Measurements from ENCODE around the gene MAB21L1.

MAB21L1 gene

GRCh38 chr13:35468195-35468594, 8.3 kb downstream of the MAB21L1 start:
- no peak overlapping the region for H2BK120ac ChIP-seq (ENCODE audit: low read depth, low read length)
- H3K4ac ChIP-seq (ENCODE audit: low read depth, low read length) = no peak overlapping the region
- H2BK5ac ChIP-seq (ENCODE audit: low read length) = no peak overlapping the region
- H3K27ac ChIP-seq (ENCODE audit: low read depth, low read length) = no peak overlapping the region
- H3K18ac ChIP-seq (ENCODE audit: low read length) = no peak overlapping the region
- H3K4me3 ChIP-seq (ENCODE audit: low read length) = no peak overlapping the region
- peaks cover 10% of the 10 kb centered on the region for H3K27me3 ChIP-seq (ENCODE audit: insufficient read depth, low read length, poor library complexity)
- no peaks in the 10 kb centered on the region for H3K79me1 ChIP-seq (ENCODE audit: low read length)
- H3K56ac ChIP-seq (ENCODE audit: low read length) = no peak overlapping the region
- H3K36me3 ChIP-seq (ENCODE audit: control insufficient read depth, insufficient read depth, low read length) = no peaks in the 10 kb centered on the region
- H3K79me2 ChIP-seq (ENCODE audit: control insufficient read depth, insufficient read depth, low read length) = no peaks in the 10 kb centered on the region
- H4K5ac ChIP-seq (ENCODE audit: low read length) = no peak overlapping the region
- H3K23ac ChIP-seq (ENCODE audit: low read length) = no peak overlapping the region
- no CpG with 5 or more reads among the region's 1 CpG for WGBS (ENCODE audit: extremely low coverage, insufficient coverage, low lambda C conversion rate)
- no peak overlapping the region for H4K8ac ChIP-seq (ENCODE audit: low read depth, low read length)
- H2BK15ac ChIP-seq (replicated peaks; ENCODE audit: low read depth) = no peak overlapping the region
- no peak overlapping the region for H3K4me2 ChIP-seq (ENCODE audit: low read length)
- no peak for DNase-seq
- H2AK5ac ChIP-seq (ENCODE audit: low read length) = no peak overlapping the region
- H3K9ac ChIP-seq (ENCODE audit: low read length) = no peak overlapping the region
- no peaks in the 10 kb centered on the region for H3K4me1 ChIP-seq (ENCODE audit: control insufficient read depth, low read depth, low read length)

DNA sequence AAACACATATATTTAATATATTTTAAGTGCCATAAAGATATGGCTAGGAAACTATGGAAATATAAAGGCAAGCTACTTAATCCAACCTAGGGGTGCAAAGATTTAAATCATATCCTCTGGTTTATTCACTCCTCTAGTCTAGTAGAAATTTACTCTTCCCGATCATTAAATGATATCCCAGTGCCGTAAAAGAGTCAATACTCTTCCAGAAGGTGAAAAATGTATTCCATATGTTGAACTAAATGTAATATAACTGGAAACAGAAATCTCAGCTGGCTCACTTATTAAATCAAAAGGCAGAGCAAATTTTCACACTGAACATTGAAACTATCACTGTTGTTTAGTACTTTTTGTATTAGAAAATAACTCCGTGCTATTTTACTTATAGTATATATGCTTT, 11.1 kb downstream of the MAB21L1 start:
- WGBS (ENCODE audit: extremely low coverage, insufficient coverage, low lambda C conversion rate) = no CpG with 5 or more reads among the region's 3 CpGs
- H3K4me1 ChIP-seq (ENCODE audit: control insufficient read depth, low read depth, low read length) = no peaks in the 10 kb centered on the region
- no peaks in the 10 kb centered on the region for H3K27me3 ChIP-seq (ENCODE audit: insufficient read depth, low read length, poor library complexity)
- no peak overlapping the region for H3K56ac ChIP-seq (ENCODE audit: low read length)
- no peak overlapping the region for H3K18ac ChIP-seq (ENCODE audit: low read length)
- H3K9ac ChIP-seq (ENCODE audit: low read length) = no peak overlapping the region
- H2BK120ac ChIP-seq (ENCODE audit: low read depth, low read length) = no peak overlapping the region
- no peaks in the 10 kb centered on the region for H3K79me2 ChIP-seq (ENCODE audit: control insufficient read depth, insufficient read depth, low read length)
- no peaks in the 10 kb centered on the region for H3K79me1 ChIP-seq (ENCODE audit: low read length)
- no peak overlapping the region for H3K4ac ChIP-seq (ENCODE audit: low read depth, low read length)
- no peak overlapping the region for H4K5ac ChIP-seq (ENCODE audit: low read length)
- H3K36me3 ChIP-seq (ENCODE audit: control insufficient read depth, insufficient read depth, low read length) = no peaks in the 10 kb centered on the region
- no peak overlapping the region for H4K8ac ChIP-seq (ENCODE audit: low read depth, low read length)
- H3K27ac ChIP-seq (ENCODE audit: low read depth, low read length) = no peak overlapping the region
- H2BK15ac ChIP-seq (replicated peaks; ENCODE audit: low read depth) = no peak overlapping the region
- no peak overlapping the region for H3K23ac ChIP-seq (ENCODE audit: low read length)
- no peak overlapping the region for H3K4me3 ChIP-seq (ENCODE audit: low read length)
- H2BK5ac ChIP-seq (ENCODE audit: low read length) = no peak overlapping the region
- H3K4me2 ChIP-seq (ENCODE audit: low read length) = no peak overlapping the region
- DNase-seq = no peak
- no peak overlapping the region for H2AK5ac ChIP-seq (ENCODE audit: low read length)

DNA sequence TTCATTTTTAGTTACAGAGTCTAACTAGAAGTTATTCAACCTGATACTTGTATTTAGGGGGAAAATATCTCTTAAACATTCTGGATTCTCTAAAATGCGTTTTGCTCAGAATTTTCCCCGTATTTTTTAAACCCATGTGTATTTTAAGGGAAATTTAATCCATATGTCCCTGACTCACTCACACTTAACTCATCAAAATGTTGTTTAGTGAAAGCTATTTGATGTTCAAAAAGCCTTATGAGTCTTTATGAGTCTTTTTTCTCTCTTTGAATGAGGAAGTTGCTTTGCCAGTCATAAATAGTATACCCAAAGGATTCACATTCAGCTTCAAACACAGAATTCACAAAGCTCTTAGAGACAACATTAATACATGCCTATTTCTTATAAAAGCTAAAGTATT, 16.4 kb downstream of the MAB21L1 start:
- Histone ChIP-seq H2AK5ac (ENCODE audit: low read length) (no peak overlapping the region), H3K4ac (ENCODE audit: low read depth, low read length) (no peak overlapping the region), H3K27ac (ENCODE audit: low read depth, low read length) (no peak overlapping the region), H3K9ac (ENCODE audit: low read length) (no peak overlapping the region), H4K8ac (ENCODE audit: low read depth, low read length) (no peak overlapping the region), H3K56ac (ENCODE audit: low read length) (no peak overlapping the region), H3K4me2 (ENCODE audit: low read length) (no peak overlapping the region), H3K27me3 (ENCODE audit: insufficient read depth, low read length, poor library complexity) (no peaks in the 10 kb centered on the region), H2BK120ac (ENCODE audit: low read depth, low read length) (no peak overlapping the region), H4K5ac (ENCODE audit: low read length) (no peak overlapping the region), H3K79me1 (ENCODE audit: low read length) (no peaks in the 10 kb centered on the region), H2BK15ac (replicated peaks; ENCODE audit: low read depth) (no peak overlapping the region), H2BK5ac (ENCODE audit: low read length) (no peak overlapping the region), H3K79me2 (ENCODE audit: control insufficient read depth, insufficient read depth, low read length) (no peaks in the 10 kb centered on the region), H3K23ac (ENCODE audit: low read length) (no peak overlapping the region), H3K4me3 (ENCODE audit: low read length) (no peak overlapping the region), H3K18ac (ENCODE audit: low read length) (no peak overlapping the region), H3K4me1 (ENCODE audit: control insufficient read depth, low read depth, low read length) (no peaks in the 10 kb centered on the region), H3K36me3 (ENCODE audit: control insufficient read depth, insufficient read depth, low read length) (no peaks in the 10 kb centered on the region)
- no peak for DNase-seq
- WGBS (ENCODE audit: extremely low coverage, insufficient coverage, low lambda C conversion rate) = no CpG with 5 or more reads among the region's 2 CpGs

- H2AK5ac ChIP-seq (ENCODE audit: low read length) = no peak overlapping the region
- H3K18ac ChIP-seq (ENCODE audit: low read length) = no peak overlapping the region
- DNase-seq = no peak
- H4K8ac ChIP-seq (ENCODE audit: low read depth, low read length) = no peak overlapping the region
- H3K79me2 ChIP-seq (ENCODE audit: control insufficient read depth, insufficient read depth, low read length) = no peaks in the 10 kb centered on the region
- no peak overlapping the region for H2BK5ac ChIP-seq (ENCODE audit: low read length)
- H3K27me3 ChIP-seq (ENCODE audit: insufficient read depth, low read length, poor library complexity) = no peaks in the 10 kb centered on the region
- H3K36me3 ChIP-seq (ENCODE audit: control insufficient read depth, insufficient read depth, low read length) = no peaks in the 10 kb centered on the region
- H3K9ac ChIP-seq (ENCODE audit: low read length) = no peak overlapping the region
- no peak overlapping the region for H3K27ac ChIP-seq (ENCODE audit: low read depth, low read length)
- no peaks in the 10 kb centered on the region for H3K79me1 ChIP-seq (ENCODE audit: low read length)
- no CpG with 5 or more reads among the region's 3 CpGs for WGBS (ENCODE audit: extremely low coverage, insufficient coverage, low lambda C conversion rate)
- H4K5ac ChIP-seq (ENCODE audit: low read length) = no peak overlapping the region
- no peak overlapping the region for H3K4me2 ChIP-seq (ENCODE audit: low read length)
- H3K4me1 ChIP-seq (ENCODE audit: control insufficient read depth, low read depth, low read length) = no peaks in the 10 kb centered on the region
- H2BK15ac ChIP-seq (replicated peaks; ENCODE audit: low read depth) = no peak overlapping the region
- H3K23ac ChIP-seq (ENCODE audit: low read length) = no peak overlapping the region
- no peak overlapping the region for H3K56ac ChIP-seq (ENCODE audit: low read length)
- no peak overlapping the region for H3K4me3 ChIP-seq (ENCODE audit: low read length)
- no peak overlapping the region for H3K4ac ChIP-seq (ENCODE audit: low read depth, low read length)
- no peak overlapping the region for H2BK120ac ChIP-seq (ENCODE audit: low read depth, low read length)
These were observed 19.2 kb downstream of the MAB21L1 start for GRCh38 chr13:35457258-35457657.

GRCh38 chr13:35455022-35455421, 21.5 kb downstream of the MAB21L1 start:
- H3K4me1 ChIP-seq (ENCODE audit: control insufficient read depth, low read depth, low read length) = no peaks in the 10 kb centered on the region
- no peak overlapping the region for H3K23ac ChIP-seq (ENCODE audit: low read length)
- no peak overlapping the region for H3K4me3 ChIP-seq (ENCODE audit: low read length)
- WGBS (ENCODE audit: extremely low coverage, insufficient coverage, low lambda C conversion rate) = no CpG with 5 or more reads among the region's 1 CpG
- no peak for DNase-seq
- no peak overlapping the region for H3K4ac ChIP-seq (ENCODE audit: low read depth, low read length)
- H3K18ac ChIP-seq (ENCODE audit: low read length) = no peak overlapping the region
- no peak overlapping the region for H3K27ac ChIP-seq (ENCODE audit: low read depth, low read length)
- H2BK5ac ChIP-seq (ENCODE audit: low read length) = no peak overlapping the region
- H3K4me2 ChIP-seq (ENCODE audit: low read length) = no peak overlapping the region
- H3K79me2 ChIP-seq (ENCODE audit: control insufficient read depth, insufficient read depth, low read length) = no peaks in the 10 kb centered on the region
- no peaks in the 10 kb centered on the region for H3K79me1 ChIP-seq (ENCODE audit: low read length)
- H3K27me3 ChIP-seq (ENCODE audit: insufficient read depth, low read length, poor library complexity) = no peaks in the 10 kb centered on the region
- no peak overlapping the region for H4K5ac ChIP-seq (ENCODE audit: low read length)
- no peak overlapping the region for H3K56ac ChIP-seq (ENCODE audit: low read length)
- no peak overlapping the region for H2BK120ac ChIP-seq (ENCODE audit: low read depth, low read length)
- no peak overlapping the region for H2AK5ac ChIP-seq (ENCODE audit: low read length)
- no peak overlapping the region for H3K9ac ChIP-seq (ENCODE audit: low read length)
- H3K36me3 ChIP-seq (ENCODE audit: control insufficient read depth, insufficient read depth, low read length) = no peaks in the 10 kb centered on the region
- H4K8ac ChIP-seq (ENCODE audit: low read depth, low read length) = no peak overlapping the region
- H2BK15ac ChIP-seq (replicated peaks; ENCODE audit: low read depth) = no peak overlapping the region

GRCh38 chr13:35449821-35450220, 26.7 kb downstream of the MAB21L1 start:
- Histone ChIP-seq H3K9ac (ENCODE audit: low read length) (no peak overlapping the region), H3K36me3 (ENCODE audit: control insufficient read depth, insufficient read depth, low read length) (no peaks in the 10 kb centered on the region), H3K4ac (ENCODE audit: low read depth, low read length) (no peak overlapping the region), H3K18ac (ENCODE audit: low read length) (no peak overlapping the region), H3K79me2 (ENCODE audit: control insufficient read depth, insufficient read depth, low read length) (no peaks in the 10 kb centered on the region), H2BK5ac (ENCODE audit: low read length) (no peak overlapping the region), H2BK120ac (ENCODE audit: low read depth, low read length) (no peak overlapping the region), H3K56ac (ENCODE audit: low read length) (no peak overlapping the region), H3K4me1 (ENCODE audit: control insufficient read depth, low read depth, low read length) (no peaks in the 10 kb centered on the region), H3K27ac (ENCODE audit: low read depth, low read length) (no peak overlapping the region), H3K4me2 (ENCODE audit: low read length) (no peak overlapping the region), H2AK5ac (ENCODE audit: low read length) (no peak overlapping the region), H3K27me3 (ENCODE audit: insufficient read depth, low read length, poor library complexity) (no peaks in the 10 kb centered on the region), H4K5ac (ENCODE audit: low read length) (no peak overlapping the region), H3K23ac (ENCODE audit: low read length) (no peak overlapping the region), H3K4me3 (ENCODE audit: low read length) (no peak overlapping the region), H2BK15ac (replicated peaks; ENCODE audit: low read depth) (no peak overlapping the region), H4K8ac (ENCODE audit: low read depth, low read length) (no peak overlapping the region), H3K79me1 (ENCODE audit: low read length) (no peaks in the 10 kb centered on the region)
- no CpG with 5 or more reads among the region's 2 CpGs for WGBS (ENCODE audit: extremely low coverage, insufficient coverage, low lambda C conversion rate)
- no peak for DNase-seq

Data from mesendoderm (in vitro differentiated cells).